ENCODE measurements around the gene GPR142. TPM values are rescaled to one million over a fixed set of nuclear protein-coding genes. Genes with fewer than 3 reads are reported as not detected.

The GPR142 gene
- total RNA-seq, 1 experiment from 2014 or later: not detected

GRCh38 chr17:74344658-74345057 lies 22.6 kb upstream of the GPR142 start:
- Mint-ChIP-seq H3K36me3 (no peaks in the 10 kb centered on the region), H3K9me3 (no peaks in the 10 kb centered on the region), H3K27ac (no peak overlapping the region), H3K4me3 (no peak overlapping the region), H3K27me3 (ENCODE audit: low read depth) (peaks cover 7% of the 10 kb centered on the region), H3K4me1 (peaks cover 6% of the 10 kb centered on the region; the same call in 1 of the 2 replicates)
- POLR2A ChIA-PET: no interaction called here
- TF ChIP-seq FOXJ3 (CRISPR knock-in tag; IDR thresholded peaks at IDR 0.05; ENCODE audit: borderline replicate concordance) (no peak), HMGXB4 (CRISPR knock-in tag; IDR thresholded peaks at IDR 0.05) (no peak), JAZF1 (CRISPR knock-in tag; IDR thresholded peaks at IDR 0.05) (no peak), ZNF423 (CRISPR knock-in tag; IDR thresholded peaks at IDR 0.05) (no peak), ZNF512 (CRISPR knock-in tag; IDR thresholded peaks at IDR 0.05; ENCODE audit: borderline replicate concordance) (no peak), TEAD4 (CRISPR knock-in tag; IDR thresholded peaks at IDR 0.05) (no peak), ZNF219 (CRISPR knock-in tag; IDR thresholded peaks at IDR 0.05; ENCODE audit: borderline replicate concordance) (no peak), STAT6 (CRISPR knock-in tag; conservative IDR thresholded peaks at IDR 0.05; ENCODE audit: low read depth) (no peak)
- TF ChIP-seq, protein P1, sequence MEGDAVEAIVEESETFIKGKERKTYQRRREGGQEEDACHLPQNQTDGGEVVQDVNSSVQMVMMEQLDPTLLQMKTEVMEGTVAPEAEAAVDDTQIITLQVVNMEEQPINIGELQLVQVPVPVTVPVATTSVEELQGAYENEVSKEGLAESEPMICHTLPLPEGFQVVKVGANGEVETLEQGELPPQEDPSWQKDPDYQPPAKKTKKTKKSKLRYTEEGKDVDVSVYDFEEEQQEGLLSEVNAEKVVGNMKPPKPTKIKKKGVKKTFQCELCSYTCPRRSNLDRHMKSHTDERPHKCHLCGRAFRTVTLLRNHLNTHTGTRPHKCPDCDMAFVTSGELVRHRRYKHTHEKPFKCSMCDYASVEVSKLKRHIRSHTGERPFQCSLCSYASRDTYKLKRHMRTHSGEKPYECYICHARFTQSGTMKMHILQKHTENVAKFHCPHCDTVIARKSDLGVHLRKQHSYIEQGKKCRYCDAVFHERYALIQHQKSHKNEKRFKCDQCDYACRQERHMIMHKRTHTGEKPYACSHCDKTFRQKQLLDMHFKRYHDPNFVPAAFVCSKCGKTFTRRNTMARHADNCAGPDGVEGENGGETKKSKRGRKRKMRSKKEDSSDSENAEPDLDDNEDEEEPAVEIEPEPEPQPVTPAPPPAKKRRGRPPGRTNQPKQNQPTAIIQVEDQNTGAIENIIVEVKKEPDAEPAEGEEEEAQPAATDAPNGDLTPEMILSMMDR (IDR thresholded peaks at IDR 0.05): no peak
- TF ChIP-seq, protein P2, sequence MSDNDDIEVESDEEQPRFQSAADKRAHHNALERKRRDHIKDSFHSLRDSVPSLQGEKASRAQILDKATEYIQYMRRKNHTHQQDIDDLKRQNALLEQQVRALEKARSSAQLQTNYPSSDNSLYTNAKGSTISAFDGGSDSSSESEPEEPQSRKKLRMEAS (CRISPR knock-in tag; IDR thresholded peaks at IDR 0.05): no peak
- CTCF ChIA-PET: interaction anchor here (1.0 to 1.1 kb wide), 2 partner anchors 24 to 43 kb away, joined by 3 read pairs; no protein-coding TSS in a partner anchor
- DNase-seq (ENCODE audit: low spot score): no peak
- ATAC-seq: no peak

- Mint-ChIP-seq H3K4me3 (no peak overlapping the region), H3K27me3 (ENCODE audit: low read depth) (peaks cover 17% of the 10 kb centered on the region), H3K36me3 (no peaks in the 10 kb centered on the region), H3K9me3 (no peaks in the 10 kb centered on the region), H3K4me1 (peaks cover 6% of the 10 kb centered on the region; the same call in 1 of the 2 replicates), H3K27ac (no peak overlapping the region)
- CTCF ChIA-PET: interaction anchor here (1.2 to 1.8 kb wide), 4 partner anchors 10 to 45 kb away, joined by 3 to 5 read pairs (median 4); no protein-coding TSS in a partner anchor
- no peak for TF ChIP-seq USF2 (CRISPR knock-in tag; IDR thresholded peaks at IDR 0.05)
- TF ChIP-seq, protein P3, sequence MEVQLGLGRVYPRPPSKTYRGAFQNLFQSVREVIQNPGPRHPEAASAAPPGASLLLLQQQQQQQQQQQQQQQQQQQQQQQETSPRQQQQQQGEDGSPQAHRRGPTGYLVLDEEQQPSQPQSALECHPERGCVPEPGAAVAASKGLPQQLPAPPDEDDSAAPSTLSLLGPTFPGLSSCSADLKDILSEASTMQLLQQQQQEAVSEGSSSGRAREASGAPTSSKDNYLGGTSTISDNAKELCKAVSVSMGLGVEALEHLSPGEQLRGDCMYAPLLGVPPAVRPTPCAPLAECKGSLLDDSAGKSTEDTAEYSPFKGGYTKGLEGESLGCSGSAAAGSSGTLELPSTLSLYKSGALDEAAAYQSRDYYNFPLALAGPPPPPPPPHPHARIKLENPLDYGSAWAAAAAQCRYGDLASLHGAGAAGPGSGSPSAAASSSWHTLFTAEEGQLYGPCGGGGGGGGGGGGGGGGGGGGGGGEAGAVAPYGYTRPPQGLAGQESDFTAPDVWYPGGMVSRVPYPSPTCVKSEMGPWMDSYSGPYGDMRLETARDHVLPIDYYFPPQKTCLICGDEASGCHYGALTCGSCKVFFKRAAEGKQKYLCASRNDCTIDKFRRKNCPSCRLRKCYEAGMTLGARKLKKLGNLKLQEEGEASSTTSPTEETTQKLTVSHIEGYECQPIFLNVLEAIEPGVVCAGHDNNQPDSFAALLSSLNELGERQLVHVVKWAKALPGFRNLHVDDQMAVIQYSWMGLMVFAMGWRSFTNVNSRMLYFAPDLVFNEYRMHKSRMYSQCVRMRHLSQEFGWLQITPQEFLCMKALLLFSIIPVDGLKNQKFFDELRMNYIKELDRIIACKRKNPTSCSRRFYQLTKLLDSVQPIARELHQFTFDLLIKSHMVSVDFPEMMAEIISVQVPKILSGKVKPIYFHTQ (CRISPR knock-in tag; IDR thresholded peaks at IDR 0.05): no peak
- no peak for TF ChIP-seq NR2C2 (CRISPR knock-in tag; IDR thresholded peaks at IDR 0.05)
- TF ChIP-seq OVOL2 (CRISPR knock-in tag; IDR thresholded peaks at IDR 0.05; ENCODE audit: borderline replicate concordance): no peak
- no peak for TF ChIP-seq ZNF671 (CRISPR knock-in tag; IDR thresholded peaks at IDR 0.05)
- POLR2A ChIA-PET: no interaction called here
- DNase-seq (ENCODE audit: low spot score) (no peak), ATAC-seq (no peak)
Measured at GRCh38 chr17:74345433-74346241, 21.7 kb upstream of the GPR142 start.
